Astrocyte (in vitro differentiated cells and primary cell): Measurements from ENCODE around the gene FRY. TPM values are rescaled to one million over a fixed set of nuclear protein-coding genes. Genes with fewer than 3 reads are reported as not detected.

Experiments
- DNase-seq: peaks from one replicate; pipeline ENCODE4 v3.0.0-alpha.2; 2010; ENCODE audit warnings: low read depth
- FAIRE-seq: peaks from 2 replicates; lab custom pipeline; 2011; peaks lifted over from hg19 to GRCh38; lab: Jason Lieb, UNC
- H2AFZ ChIP-seq: 2 replicates; pipeline ENCODE4 v1.6.0; 2012; ENCODE audit warnings: low read depth, low read length, inconsistent platforms
- H3K27ac ChIP-seq: 2 replicates; pipeline ENCODE4 v1.5.1; 2011; ENCODE audit warnings: low read depth, low read length, inconsistent platforms
- H3K27me3 ChIP-seq: 2 replicates; pipeline ENCODE4 v1.6.0; 2011; ENCODE audit warnings: low read length, inconsistent platforms; ENCODE audit not compliant: insufficient read depth
- H3K36me3 ChIP-seq: 2 replicates; pipeline ENCODE4 v1.5.1; 2011; ENCODE audit warnings: low read length, inconsistent platforms; ENCODE audit not compliant: insufficient read depth
- H3K4me1 ChIP-seq: 2 replicates; pipeline ENCODE4 v1.5.1; 2011; ENCODE audit warnings: low read length, inconsistent platforms; ENCODE audit not compliant: insufficient read depth
- H3K4me2 ChIP-seq: 2 replicates; pipeline ENCODE4 v1.6.0; 2012; ENCODE audit warnings: low read length, inconsistent platforms
- H3K4me3 ChIP-seq: 2 replicates; pipeline ENCODE4 v1.5.1; 2011; ENCODE audit warnings: low read depth, mild to moderate bottlenecking, low read length, inconsistent platforms; ENCODE audit not compliant: insufficient read depth
- H3K79me2 ChIP-seq: 2 replicates; pipeline ENCODE4 v1.6.0; 2012; ENCODE audit warnings: mild to moderate bottlenecking, low read length, inconsistent platforms; ENCODE audit not compliant: insufficient read depth
- H3K9ac ChIP-seq: 2 replicates; pipeline ENCODE4 v1.6.0; 2012; ENCODE audit warnings: mild to moderate bottlenecking, low read length, inconsistent platforms
- H3K9me3 ChIP-seq: 2 replicates; pipeline ENCODE4 v1.5.1; 2012; ENCODE audit warnings: low read depth, mild to moderate bottlenecking, low read length, inconsistent platforms; ENCODE audit not compliant: insufficient read depth
- H4K20me1 ChIP-seq: 2 replicates; pipeline ENCODE4 v1.6.0; 2012; ENCODE audit warnings: low read length, inconsistent platforms; ENCODE audit not compliant: insufficient read depth
- H3K27ac Mint-ChIP-seq: one replicate; pipeline ENCODE4 v1.8.0; 2021; ENCODE audit warnings: mild to moderate bottlenecking, mixed read lengths; ENCODE audit not compliant: unreplicated experiment
- H3K27me3 Mint-ChIP-seq: one replicate; pipeline ENCODE4 v1.8.0; 2021; ENCODE audit warnings: low read depth, mixed read lengths; ENCODE audit not compliant: unreplicated experiment
- H3K36me3 Mint-ChIP-seq: one replicate; pipeline ENCODE4 v1.8.0; 2021; ENCODE audit warnings: low read depth, mixed read lengths; ENCODE audit not compliant: unreplicated experiment
- H3K4me1 Mint-ChIP-seq: one replicate; pipeline ENCODE4 v1.8.0; 2021; ENCODE audit warnings: low read depth, mixed read lengths; ENCODE audit not compliant: unreplicated experiment
- H3K4me3 Mint-ChIP-seq: one replicate; pipeline ENCODE4 v1.8.0; 2021; ENCODE audit warnings: mild to moderate bottlenecking, moderate library complexity, mixed read lengths; ENCODE audit not compliant: unreplicated experiment
- H3K9me3 Mint-ChIP-seq: one replicate; pipeline ENCODE4 v1.8.0; 2021; ENCODE audit warnings: mild to moderate bottlenecking, mixed read lengths; ENCODE audit not compliant: unreplicated experiment
- CTCF ChIP-seq: IDR thresholded peaks from 2 replicates; pipeline ENCODE4 v1.5.1; 2011; ENCODE audit warnings: low read depth, mild to moderate bottlenecking, inconsistent platforms, low read length, moderate library complexity; ENCODE audit not compliant: insufficient read depth
- EZH2 ChIP-seq: IDR thresholded peaks from 2 replicates; pipeline ENCODE4 v1.6.1; 2012; ENCODE audit warnings: mild to moderate bottlenecking, low read length, inconsistent platforms; ENCODE audit not compliant: insufficient read depth
- total RNA-seq: library from RNA; stranded (reverse); gene quantifications from 2 replicates; pipeline ENCODE4 v1.2.1, GENCODE V29; 2021

The FRY gene
- total RNA-seq, 1 donor from 2014 or later = 4.6 TPM

GRCh38 chr13:32107973-32108372, 76.4 kb downstream of the FRY start:
- H3K4me2 ChIP-seq = no peak overlapping the region
- H3K36me3 Mint-ChIP-seq = no peaks in the 10 kb centered on the region
- no peaks in the 10 kb centered on the region for H3K79me2 ChIP-seq
- no peaks in the 10 kb centered on the region for H3K27me3 ChIP-seq
- TF ChIP-seq EZH2 (no peak), CTCF (no peak)
- H3K4me3 ChIP-seq = no peak overlapping the region
- no peak overlapping the region for H3K27ac Mint-ChIP-seq
- no peak overlapping the region for H3K27ac ChIP-seq
- DNase-seq = no peak
- H3K27me3 Mint-ChIP-seq = no peaks in the 10 kb centered on the region
- H3K9ac ChIP-seq = no peak overlapping the region
- no peaks in the 10 kb centered on the region for H4K20me1 ChIP-seq
- no peaks in the 10 kb centered on the region for H3K4me1 ChIP-seq
- no peaks in the 10 kb centered on the region for H3K9me3 ChIP-seq
- H3K9me3 Mint-ChIP-seq = no peaks in the 10 kb centered on the region
- FAIRE-seq = no peak
- no peak overlapping the region for H3K4me3 Mint-ChIP-seq
- H3K4me1 Mint-ChIP-seq = no peaks in the 10 kb centered on the region
- no peak overlapping the region for H2AFZ ChIP-seq
- no peaks in the 10 kb centered on the region for H3K36me3 ChIP-seq

- Mint-ChIP-seq H3K4me1 (peaks cover 5% of the 10 kb centered on the region), H3K27ac (no peak overlapping the region), H3K27me3 (no peaks in the 10 kb centered on the region), H3K9me3 (no peaks in the 10 kb centered on the region), H3K4me3 (no peak overlapping the region), H3K36me3 (no peaks in the 10 kb centered on the region)
- Histone ChIP-seq H3K27ac (no peak overlapping the region), H2AFZ (no peak overlapping the region), H3K4me2 (no peak overlapping the region), H3K27me3 (no peaks in the 10 kb centered on the region), H3K9ac (no peak overlapping the region), H3K36me3 (no peaks in the 10 kb centered on the region), H3K4me1 (no peaks in the 10 kb centered on the region), H4K20me1 (no peaks in the 10 kb centered on the region), H3K79me2 (no peaks in the 10 kb centered on the region), H3K4me3 (no peak overlapping the region), H3K9me3 (no peaks in the 10 kb centered on the region)
- TF ChIP-seq CTCF (no peak), EZH2 (no peak)
- DNase-seq = no peak
- FAIRE-seq = no peak
Observed at GRCh38 chr13:32113532-32113931, 82.0 kb downstream of the FRY start.

- FAIRE-seq (no peak), DNase-seq (no peak)
- H3K9me3 Mint-ChIP-seq = no peaks in the 10 kb centered on the region
- no peaks in the 10 kb centered on the region for H3K9me3 ChIP-seq
- H2AFZ ChIP-seq = no peak overlapping the region
- no peaks in the 10 kb centered on the region for H3K36me3 ChIP-seq
- H3K36me3 Mint-ChIP-seq = no peaks in the 10 kb centered on the region
- no peaks in the 10 kb centered on the region for H3K27me3 ChIP-seq
- H3K27ac Mint-ChIP-seq = no peak overlapping the region
- H3K4me2 ChIP-seq = no peak overlapping the region
- H3K79me2 ChIP-seq = no peaks in the 10 kb centered on the region
- TF ChIP-seq EZH2 (no peak), CTCF (no peak)
- no peak overlapping the region for H3K9ac ChIP-seq
- H3K4me3 Mint-ChIP-seq = no peak overlapping the region
- H3K4me3 ChIP-seq = no peak overlapping the region
- H4K20me1 ChIP-seq = no peaks in the 10 kb centered on the region
- H3K27ac ChIP-seq = no peak overlapping the region
- no peaks in the 10 kb centered on the region for H3K27me3 Mint-ChIP-seq
- peaks cover 5% of the 10 kb centered on the region for H3K4me1 Mint-ChIP-seq
- H3K4me1 ChIP-seq = no peaks in the 10 kb centered on the region
Observed at GRCh38 chr13:32114284-32114950, 82.8 kb downstream of the FRY start.
